Testis (tissue), 3 donors: Measurements from ENCODE around the gene CDIPT. TPM values are rescaled to one million over a fixed set of nuclear protein-coding genes. Genes with fewer than 3 reads are reported as not detected.

Experiments
- DNase-seq: peaks from one replicate; pipeline ENCODE4 v3.0.0-alpha.2; 2019
- H3K27ac ChIP-seq, 2 donors: fragments of 200-600 bp; sonication (generic); one replicate each; pipeline ENCODE4 v1.5.1; 2019
- H3K27me3 ChIP-seq: fragments of 200-600 bp; sonication (generic); one replicate; pipeline ENCODE4 v1.5.1; 2019
- H3K36me3 ChIP-seq: fragments of 200-600 bp; sonication (generic); one replicate; pipeline ENCODE4 v1.5.1; 2017; ENCODE audit warnings: low read depth; ENCODE audit errors: missing control alignments
- H3K4me1 ChIP-seq: fragments of 200-600 bp; sonication (generic); one replicate; pipeline ENCODE4 v1.5.1; 2019
- H3K4me3 ChIP-seq, 2 donors: fragments of 200-600 bp; sonication (generic); one replicate each; pipeline ENCODE4 v1.5.1; 2017 to 2019
- H3K9me3 ChIP-seq: fragments of 200-600 bp; sonication (generic); one replicate; pipeline ENCODE4 v1.5.1; 2017
- CTCF ChIP-seq, 3 experiments: fragments of 450-650 bp in 2 of 3; fragments of 200-600 bp in 1 of 3; sonication (generic) in 1 of 3; IDR thresholded peaks; one replicate each; pipeline ENCODE4 v1.5.1; 2016 to 2019; ENCODE audit warnings: antibody characterized with exemption in 3 of 3, mild to moderate bottlenecking in 2 of 3, moderate library complexity in 1 of 3
- POLR2A ChIP-seq: fragments of 450-650 bp; IDR thresholded peaks from one replicate; pipeline ENCODE4 v1.6.1; 2017; ENCODE audit warnings: antibody characterized with exemption, mild to moderate bottlenecking, moderate library complexity
- WGBS, 2 donors: methylation state at CpG; one replicate each; pipeline ENCODE4 v1.1.5; 2018; 5-methylcytosine and 5-hydroxymethylcytosine counted together
- intact Hi-C: fragments of 100-400 bp; cut with DNase I; formaldehyde crosslinking; loops from one replicate; pipeline ENCODE4 v1.15.1; 2023; ENCODE audit warnings: low total_unique reads
- polyA plus RNA-seq: library from polyadenylated mRNA; stranded (reverse); fragments of 350-450 nt; fragmentation: Illumina TruSeq; extraction: RNeasy Lipid Tissue Mini Kit (QIAGEN cat#74804); gene quantifications from one replicate; pipeline ENCODE4 v1.2.3, GENCODE V29; 2014; ENCODE audit warnings: low read depth, low replicate concordance; ENCODE audit not compliant: insufficient read depth
- total RNA-seq, 2 donors: library from RNA; depleted of rRNA; stranded (reverse); fragments of >200 nt; gene quantifications; one replicate each; pipeline ENCODE4 v1.2.3, GENCODE V29; 2016

Gene CDIPT
- total and polyA plus RNA-seq, 3 donors from 2014 or later = 68.7 to 100 (median 90.3) TPM

- H3K27ac ChIP-seq = peak overlapping the region in 1 of 2 donors; percentile 14
- intact Hi-C loops = no loop called here
- no peaks in the 10 kb centered on the region for H3K9me3 ChIP-seq
- no peaks in the 10 kb centered on the region for H3K27me3 ChIP-seq
- H3K4me1 ChIP-seq = peaks cover 34% of the 10 kb centered on the region
- no peak overlapping the region for H3K4me3 ChIP-seq
- no peaks in the 10 kb centered on the region for H3K36me3 ChIP-seq
- 95 to 96% methylated on average over 11 of the region's 11 CpGs for WGBS, 2 donors
- DNase-seq = no peak
- TF ChIP-seq CTCF (IDR thresholded peaks at IDR 0.05) (no peak), POLR2A (no peak)
Measured at GRCh38 chr16:29830774-29831173, 32.3 kb downstream of the CDIPT start.

GRCh38 chr16:29826342-29826695 is 36.7 kb downstream of the CDIPT start:
- DNase-seq = peak; percentile 70
- Histone ChIP-seq H3K36me3 (no peaks in the 10 kb centered on the region), H3K4me1 (peaks cover 79% of the 10 kb centered on the region), H3K9me3 (no peaks in the 10 kb centered on the region), H3K4me3 (no peak overlapping the region), H3K27ac (peak overlapping the region; percentile 88 to 91), H3K27me3 (no peaks in the 10 kb centered on the region)
- TF ChIP-seq POLR2A (no peak), CTCF (IDR thresholded peaks at IDR 0.05) (no peak)
- 31 to 36% methylated on average over 8 of the region's 8 CpGs for WGBS, 2 donors
- intact Hi-C loops = no loop called here

- no peak for TF ChIP-seq CTCF (IDR thresholded peaks at IDR 0.05)
- no peak for TF ChIP-seq POLR2A
- no peak for DNase-seq
- Histone ChIP-seq H3K27me3 (no peaks in the 10 kb centered on the region), H3K4me3 (no peak overlapping the region), H3K4me1 (peaks cover 79% of the 10 kb centered on the region), H3K9me3 (no peaks in the 10 kb centered on the region), H3K36me3 (no peaks in the 10 kb centered on the region), H3K27ac (peak overlapping the region; percentile 88 to 91)
- 34 to 59% methylated on average over 7 to 10 of the region's 10 CpGs for WGBS, 2 donors
- intact Hi-C loops = no loop called here
Measured at GRCh38 chr16:29825145-29826044, 37.6 kb downstream of the CDIPT start.

GRCh38 chr16:29824589-29825144 is 38.4 kb downstream of the CDIPT start:
- peaks cover 84% of the 10 kb centered on the region for H3K4me1 ChIP-seq
- 29 to 39% methylated on average over 7 of the region's 7 CpGs for WGBS, 2 donors
- H3K27me3 ChIP-seq = no peaks in the 10 kb centered on the region
- no peak for DNase-seq
- no peak overlapping the region for H3K4me3 ChIP-seq
- no peaks in the 10 kb centered on the region for H3K36me3 ChIP-seq
- peak overlapping the region; percentile 88 to 91 for H3K27ac ChIP-seq
- no peak for TF ChIP-seq CTCF (IDR thresholded peaks at IDR 0.05)
- no peak for TF ChIP-seq POLR2A
- no peaks in the 10 kb centered on the region for H3K9me3 ChIP-seq
- intact Hi-C loops = no loop called here
